Stomach smooth muscle (tissue), 2 donors: ENCODE results near the gene KLHDC10.
"Not testable (repeated sequence)": the region's sequence is repeated elsewhere in the genome, so short reads cannot be mapped to it uniquely, and the experiment has no call there.

Experiments
- H3K27ac ChIP-seq: one replicate; pipeline ENCODE4 v1.7.0; 2013; ENCODE audit warnings: mild to moderate bottlenecking, low read length, inconsistent platforms
- H3K27me3 ChIP-seq, 2 donors: one replicate each; pipeline ENCODE4 v1.7.0; 2013; ENCODE audit warnings: low read length in 2 of 2; ENCODE audit not compliant: insufficient read depth in 2 of 2, control insufficient read depth in 1 of 2
- H3K36me3 ChIP-seq, 2 donors: one replicate each; pipeline ENCODE4 v1.7.0; 2013; ENCODE audit warnings: low read length in 2 of 2; ENCODE audit not compliant: control insufficient read depth in 2 of 2, insufficient read depth in 2 of 2
- H3K4me1 ChIP-seq: one replicate; pipeline ENCODE4 v1.7.0; 2013; ENCODE audit warnings: low read length; ENCODE audit not compliant: control insufficient read depth, insufficient read depth
- H3K4me3 ChIP-seq, 2 donors: one replicate each; pipeline ENCODE4 v1.7.0; 2013; ENCODE audit warnings: low read length in 2 of 2
- H3K9ac ChIP-seq, 2 donors: one replicate each; pipeline ENCODE4 v1.7.0; 2013; ENCODE audit warnings: low read length in 2 of 2, mild to moderate bottlenecking in 1 of 2
- H3K9me3 ChIP-seq, 2 donors: one replicate each; pipeline ENCODE4 v1.7.0; 2013; ENCODE audit warnings: low read length in 2 of 2; ENCODE audit not compliant: control insufficient read depth in 2 of 2
- donor health status: healthy.
- donor health status: Pancreatic carcinoma.

Gene KLHDC10

GRCh38 chr7:130099331-130099730 lies 29.0 kb downstream of the KLHDC10 start:
- Histone ChIP-seq H3K27me3 (no peaks in the 10 kb centered on the region), H3K36me3 (no peaks in the 10 kb centered on the region), H3K9me3 (no peaks in the 10 kb centered on the region), H3K4me3 (no peak overlapping the region), H3K27ac (no peak overlapping the region), H3K9ac (no peak overlapping the region), H3K4me1 (no peaks in the 10 kb centered on the region)

DNA sequence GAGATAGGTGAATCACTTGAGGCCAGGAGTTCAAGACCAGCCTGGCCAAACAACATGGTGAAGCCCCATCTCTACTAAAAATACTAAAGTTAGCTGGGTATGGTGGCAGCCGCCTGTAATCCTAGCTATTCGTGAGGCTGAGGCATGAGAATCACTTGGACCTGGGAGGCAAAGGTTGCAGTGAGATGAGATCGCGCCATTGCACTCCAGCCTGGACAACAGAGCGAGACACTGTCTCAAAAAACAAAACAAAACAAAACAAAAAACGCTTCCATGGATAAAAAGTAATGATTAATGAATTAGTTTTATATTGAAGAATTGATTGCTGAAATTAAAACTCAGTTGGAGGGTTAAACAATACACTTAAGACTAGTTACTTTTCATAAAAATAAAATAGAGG lies 32.3 kb downstream of the KLHDC10 start:
- Histone ChIP-seq H3K4me1 (no peaks in the 10 kb centered on the region), H3K27me3 (no peaks in the 10 kb centered on the region)

DNA sequence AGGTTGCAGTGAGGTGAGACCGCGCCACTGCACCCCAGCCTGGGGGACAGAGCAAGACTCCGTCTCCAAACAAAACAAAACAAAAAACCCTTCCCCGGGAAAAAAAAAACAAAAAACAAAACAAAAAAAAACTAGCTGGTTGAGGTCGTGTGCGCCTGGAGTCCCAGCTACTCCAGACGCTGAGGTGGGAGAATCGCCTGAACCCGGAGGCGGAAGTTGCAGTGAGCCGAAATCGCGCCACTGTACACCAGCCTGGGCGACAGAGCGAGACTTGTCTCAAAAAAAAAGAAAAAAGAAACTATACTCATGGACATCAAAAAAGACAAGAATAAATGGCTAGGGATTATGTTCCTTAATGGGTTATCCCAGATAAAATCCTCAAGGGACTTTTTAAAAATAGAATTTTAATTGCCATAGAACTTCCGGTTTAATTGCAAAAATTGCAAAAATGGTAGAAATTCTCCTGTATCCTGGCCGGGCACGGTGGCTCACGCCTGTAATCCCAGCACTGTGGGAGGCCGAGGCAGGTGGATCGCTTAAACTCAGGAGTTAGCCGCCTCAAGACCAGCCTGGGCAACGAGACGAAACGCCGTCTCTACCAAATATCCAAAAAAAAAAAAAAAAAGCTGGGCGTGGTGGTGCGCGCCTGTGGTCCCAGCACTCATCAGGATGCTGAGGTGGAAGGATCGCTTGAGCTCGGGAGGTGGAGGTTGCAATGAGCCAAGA lies 37.8 kb downstream of the KLHDC10 start:
- Histone ChIP-seq H3K27me3 (no peaks in the 10 kb centered on the region), H3K27ac (no peak overlapping the region), H3K36me3 (no peaks in the 10 kb centered on the region), H3K9ac (no peak overlapping the region), H3K9me3 (no peaks in the 10 kb centered on the region), H3K4me3 (no peak overlapping the region), H3K4me1 (no peaks in the 10 kb centered on the region)

More for the DNA sequence above, 32.3 kb downstream of the KLHDC10 start:
- Histone ChIP-seq H3K36me3 (no peaks in the 10 kb centered on the region), H3K9me3 (no peaks in the 10 kb centered on the region), H3K27ac (no peak overlapping the region), H3K9ac (no peak overlapping the region), H3K4me3 (no peak overlapping the region)

DNA sequence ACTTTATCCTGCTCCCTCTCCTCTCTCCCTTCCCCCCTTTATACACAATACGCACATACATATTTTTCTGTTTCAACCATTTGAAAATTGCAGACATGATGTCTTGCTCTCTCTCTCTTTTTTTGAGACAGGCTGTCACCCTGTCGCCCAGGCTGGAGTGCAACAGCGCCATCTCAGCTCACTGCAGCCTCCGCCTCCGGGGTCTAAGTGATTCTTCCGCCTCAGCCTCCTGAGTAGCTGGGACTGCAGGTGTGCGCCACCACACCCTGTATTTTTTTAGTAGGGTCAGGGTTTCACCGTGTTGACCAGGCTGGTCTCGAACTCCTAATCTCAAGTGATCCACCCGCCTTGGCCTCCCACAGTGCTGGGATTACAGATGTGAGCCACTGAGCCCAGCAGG lies 38.5 kb downstream of the KLHDC10 start:
- Histone ChIP-seq H3K27me3 (no peaks in the 10 kb centered on the region), H3K4me1 (no peaks in the 10 kb centered on the region), H3K4me3 (no peak overlapping the region), H3K27ac (no peak overlapping the region), H3K9me3 (no peaks in the 10 kb centered on the region), H3K36me3 (no peaks in the 10 kb centered on the region), H3K9ac (no peak overlapping the region)

DNA sequence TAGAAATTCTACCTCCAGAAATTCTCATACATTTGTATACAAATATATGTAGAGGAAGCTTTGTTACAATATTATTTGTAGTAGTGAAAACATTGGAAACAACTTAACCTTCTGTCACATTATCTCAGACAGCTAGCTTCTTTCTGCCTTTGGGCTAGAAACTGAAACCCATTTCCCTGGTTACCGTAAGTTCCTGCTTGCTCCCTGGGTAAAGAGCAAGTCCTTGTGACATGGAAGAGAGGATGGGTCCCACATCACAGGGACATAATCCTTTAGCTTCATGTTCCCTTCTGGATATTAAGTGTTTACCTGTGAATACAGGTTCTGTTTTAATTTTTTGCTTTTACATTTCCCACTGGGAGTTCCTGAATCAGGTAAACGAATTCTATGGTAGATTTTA lies 41.8 kb downstream of the KLHDC10 start:
- no peaks in the 10 kb centered on the region for H3K36me3 ChIP-seq
- H3K27ac ChIP-seq, result no peak overlapping the region
- no peak overlapping the region for H3K9ac ChIP-seq
- no peaks in the 10 kb centered on the region for H3K9me3 ChIP-seq
- H3K4me3 ChIP-seq, result no peak overlapping the region
- no peaks in the 10 kb centered on the region for H3K27me3 ChIP-seq
- no peaks in the 10 kb centered on the region for H3K4me1 ChIP-seq

DNA sequence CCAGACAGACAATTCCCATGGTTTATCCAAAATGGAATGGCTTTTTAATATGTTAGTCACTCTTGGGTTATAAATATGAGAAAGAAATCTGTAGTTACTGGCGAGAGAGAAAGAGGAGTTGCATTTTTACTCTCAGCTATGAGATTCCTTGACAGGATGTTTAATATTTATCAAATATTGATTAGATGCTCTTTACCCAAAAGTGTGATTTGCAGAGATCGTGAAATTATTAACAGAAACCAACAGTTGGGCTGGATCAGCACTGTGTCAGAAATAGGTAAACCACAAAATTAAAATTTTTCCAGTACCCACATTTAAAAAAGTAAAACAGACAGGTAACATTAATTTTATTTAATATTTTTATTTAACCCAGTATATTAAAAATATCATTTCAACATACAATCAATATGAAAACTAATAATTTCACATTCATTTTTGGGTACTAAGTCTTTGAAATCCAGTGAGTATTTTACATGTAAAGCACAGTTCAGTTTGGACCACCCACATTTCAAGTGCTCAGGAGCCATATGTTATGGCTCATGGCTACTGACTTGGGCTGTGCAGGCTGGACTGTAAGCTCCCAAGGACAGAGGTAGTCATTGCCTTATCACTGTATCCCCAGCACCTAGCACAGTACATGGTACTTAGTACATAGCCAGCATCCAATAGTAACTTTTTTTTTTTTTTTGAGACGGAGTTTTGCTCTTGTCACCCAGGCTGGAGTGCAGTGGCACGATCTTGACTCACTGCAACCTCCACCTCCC lies 42.5 kb downstream of the KLHDC10 start:
- Histone ChIP-seq H3K27ac (no peak overlapping the region), H3K4me3 (no peak overlapping the region), H3K9ac (no peak overlapping the region), H3K27me3 (no peaks in the 10 kb centered on the region), H3K36me3 (no peaks in the 10 kb centered on the region), H3K4me1 (no peaks in the 10 kb centered on the region), H3K9me3 (no peaks in the 10 kb centered on the region)

DNA sequence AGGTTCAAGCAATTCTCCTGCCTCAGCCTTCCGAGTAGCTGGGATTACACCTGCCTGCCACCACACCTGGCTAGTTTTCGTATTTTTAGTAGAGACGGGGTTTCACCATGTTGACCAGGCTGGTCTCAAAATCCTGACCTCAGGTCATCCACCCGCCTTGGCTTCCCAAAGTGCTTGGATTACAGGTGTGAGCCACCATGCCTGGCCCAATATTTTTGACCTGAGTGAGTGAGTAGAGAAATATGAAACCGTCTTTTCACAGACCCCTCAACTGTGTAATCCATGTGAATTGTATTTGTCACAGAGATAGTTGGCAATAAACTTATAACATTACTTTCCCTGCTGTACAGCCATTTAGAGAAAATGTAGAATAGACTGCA lies 43.1 kb downstream of the KLHDC10 start:
- H3K36me3 ChIP-seq, H3K9me3 ChIP-seq, H3K9ac ChIP-seq, H3K4me1 ChIP-seq, H3K4me3 ChIP-seq, H3K27ac ChIP-seq, H3K27me3 ChIP-seq: not testable (repeated sequence)

- H3K4me1 ChIP-seq, result no peaks in the 10 kb centered on the region
- no peaks in the 10 kb centered on the region for H3K9me3 ChIP-seq
- no peaks in the 10 kb centered on the region for H3K27me3 ChIP-seq
- no peak overlapping the region for H3K9ac ChIP-seq
- H3K27ac ChIP-seq, result no peak overlapping the region
- H3K36me3 ChIP-seq, result peaks cover 2 to 8% of the 10 kb centered on the region in 2 donors
- no peak overlapping the region for H3K4me3 ChIP-seq
Measured at GRCh38 chr7:130113887-130114286, 43.6 kb downstream of the KLHDC10 start.

DNA sequence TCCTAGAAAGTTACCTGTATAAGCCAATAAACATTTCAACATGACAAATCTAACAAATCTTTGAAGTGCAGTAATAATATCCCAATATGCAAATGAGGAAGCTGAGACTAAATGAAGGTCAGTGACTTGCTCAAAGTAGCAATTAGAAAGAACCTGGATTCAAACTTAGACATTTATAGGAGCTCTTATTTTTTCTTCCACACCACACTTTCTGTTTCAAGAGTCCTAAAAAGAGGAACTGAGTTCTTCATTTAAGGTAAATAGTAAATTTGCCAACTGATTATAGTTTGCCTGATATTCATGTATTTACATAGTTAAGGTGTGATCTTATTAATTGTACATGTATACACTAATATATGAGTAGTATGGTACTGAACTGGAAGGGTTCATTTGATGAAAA lies 44.0 kb downstream of the KLHDC10 start:
- H3K9ac ChIP-seq, result no peak overlapping the region
- H3K27me3 ChIP-seq, result no peaks in the 10 kb centered on the region
- no peaks in the 10 kb centered on the region for H3K4me1 ChIP-seq
- H3K36me3 ChIP-seq, result peaks cover 2 to 9% of the 10 kb centered on the region in 2 donors
- no peaks in the 10 kb centered on the region for H3K9me3 ChIP-seq
- H3K4me3 ChIP-seq, result no peak overlapping the region
- H3K27ac ChIP-seq, result no peak overlapping the region

DNA sequence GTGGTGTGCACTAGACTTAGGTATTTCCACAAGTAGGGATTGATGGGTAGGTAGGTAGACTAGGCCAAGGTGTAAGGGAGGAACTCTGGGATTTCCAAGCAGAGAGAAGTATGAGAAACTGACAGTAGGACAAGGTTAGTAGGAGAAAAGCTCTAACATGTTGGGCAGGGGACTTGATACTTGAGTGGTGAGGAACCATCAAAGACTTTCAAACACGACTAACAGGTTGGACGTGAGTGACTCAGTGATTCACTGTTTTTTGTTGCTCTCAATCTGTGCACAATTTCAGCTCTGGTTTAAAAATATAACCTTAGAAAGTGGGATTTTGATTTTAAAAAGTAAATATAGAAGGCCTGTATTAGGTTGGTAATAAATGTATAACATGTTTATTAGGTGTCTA lies 44.4 kb downstream of the KLHDC10 start:
- Histone ChIP-seq H3K27ac (no peak overlapping the region), H3K9ac (no peak overlapping the region), H3K27me3 (no peaks in the 10 kb centered on the region), H3K4me1 (no peaks in the 10 kb centered on the region), H3K9me3 (no peaks in the 10 kb centered on the region), H3K36me3 (peaks cover 2 to 9% of the 10 kb centered on the region in 2 donors), H3K4me3 (no peak overlapping the region)

GRCh38 chr7:130118294-130118693 lies 48.0 kb downstream of the KLHDC10 start:
- no peaks in the 10 kb centered on the region for H3K9me3 ChIP-seq
- no peak overlapping the region for H3K27ac ChIP-seq
- H3K9ac ChIP-seq, result no peak overlapping the region
- H3K36me3 ChIP-seq, result peaks cover 15 to 30% of the 10 kb centered on the region in 2 donors
- H3K27me3 ChIP-seq, result no peaks in the 10 kb centered on the region
- H3K4me3 ChIP-seq, result no peak overlapping the region
- no peaks in the 10 kb centered on the region for H3K4me1 ChIP-seq
